Hepatocyte (in vitro differentiated cells): ENCODE data around the gene TMPRSS15.

Experiments
- CTCF ChIP-seq: fragments of 200-600 bp; sonication (generic); IDR thresholded peaks from 2 replicates; pipeline ENCODE4 v1.5.1; 2016; ENCODE audit warnings: antibody characterized with exemption, mild to moderate bottlenecking; ENCODE audit not compliant: poor library complexity
- EZH2 ChIP-seq: fragments of 200-600 bp; sonication (generic); IDR thresholded peaks from 2 replicates; pipeline ENCODE4 v1.6.1; 2016; ENCODE audit warnings: antibody characterized with exemption, mild to moderate bottlenecking, borderline replicate concordance
- EZH2phosphoT487 ChIP-seq: fragments of 200-600 bp; sonication (generic); IDR thresholded peaks from one replicate; pipeline ENCODE4 v1.6.1; 2018; ENCODE audit warnings: antibody characterized with exemption, mild to moderate bottlenecking, low read depth, moderate library complexity; ENCODE audit not compliant: unreplicated experiment, severe bottlenecking

- no peak for TF ChIP-seq EZH2phosphoT487
- TF ChIP-seq CTCF: no peak
- TF ChIP-seq EZH2: no peak
These were observed 130.2 kb downstream of the TMPRSS15 start for GRCh38 chr21:18273400-18273799.
